ENCODE results near the gene BMP8B. TPM values are rescaled to one million over a fixed set of nuclear protein-coding genes. Genes with fewer than 3 reads are reported as not detected.

Gene BMP8B
- total RNA-seq, 3 donors from 2014 or later (not counting 1 experiment from before 2014, with no cell fraction given): 2.8 to 4.3 (median 3.6) TPM

DNA sequence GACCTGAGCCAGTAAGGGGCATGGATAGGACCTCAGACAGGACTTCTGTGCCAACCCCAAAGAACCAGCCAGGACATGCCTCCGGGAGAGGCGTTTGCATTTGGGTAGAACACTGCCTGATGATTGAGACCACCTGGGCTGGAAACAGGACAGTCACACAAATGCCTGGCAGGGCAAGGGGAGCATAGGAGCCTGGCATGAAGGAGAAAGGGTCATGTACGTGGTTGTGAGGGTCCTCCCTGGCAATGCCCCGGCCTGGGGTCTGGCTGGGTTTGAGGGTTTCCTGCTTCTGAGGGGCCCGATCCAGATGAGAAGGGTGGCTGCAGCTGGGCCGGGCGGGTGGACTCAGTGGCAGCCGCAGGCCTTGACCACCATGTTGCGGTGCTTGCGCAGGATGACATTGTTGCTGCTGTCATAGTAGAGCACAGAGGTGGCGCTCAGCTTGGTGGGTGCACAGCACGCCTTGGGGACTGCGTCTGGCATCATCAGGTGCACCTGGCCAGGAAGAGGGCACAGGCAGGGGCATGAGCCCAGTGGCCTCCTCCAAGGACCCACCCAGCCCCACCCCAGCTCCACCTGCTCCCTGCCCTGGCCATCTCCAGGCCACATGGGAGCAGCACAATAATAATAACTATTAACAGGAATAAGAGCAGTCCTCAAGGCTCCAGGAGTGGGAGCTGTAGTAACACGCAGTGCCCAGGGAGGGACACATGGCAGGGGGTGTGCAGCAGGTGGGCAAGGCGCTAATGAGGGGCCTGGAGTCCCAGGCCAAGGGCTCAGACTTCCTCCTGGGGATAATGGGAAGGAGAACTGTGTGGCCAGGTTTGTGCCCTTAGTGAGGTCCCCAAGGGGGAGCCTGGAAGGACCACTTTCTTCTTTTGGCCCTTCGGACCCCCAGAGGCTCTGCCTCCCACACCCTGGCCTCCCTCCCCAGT, 28.3 kb downstream of the BMP8B start:
- peaks cover 5% of the 10 kb centered on the region for H3K36me3 Mint-ChIP-seq
- TF ChIP-seq, protein P1, sequence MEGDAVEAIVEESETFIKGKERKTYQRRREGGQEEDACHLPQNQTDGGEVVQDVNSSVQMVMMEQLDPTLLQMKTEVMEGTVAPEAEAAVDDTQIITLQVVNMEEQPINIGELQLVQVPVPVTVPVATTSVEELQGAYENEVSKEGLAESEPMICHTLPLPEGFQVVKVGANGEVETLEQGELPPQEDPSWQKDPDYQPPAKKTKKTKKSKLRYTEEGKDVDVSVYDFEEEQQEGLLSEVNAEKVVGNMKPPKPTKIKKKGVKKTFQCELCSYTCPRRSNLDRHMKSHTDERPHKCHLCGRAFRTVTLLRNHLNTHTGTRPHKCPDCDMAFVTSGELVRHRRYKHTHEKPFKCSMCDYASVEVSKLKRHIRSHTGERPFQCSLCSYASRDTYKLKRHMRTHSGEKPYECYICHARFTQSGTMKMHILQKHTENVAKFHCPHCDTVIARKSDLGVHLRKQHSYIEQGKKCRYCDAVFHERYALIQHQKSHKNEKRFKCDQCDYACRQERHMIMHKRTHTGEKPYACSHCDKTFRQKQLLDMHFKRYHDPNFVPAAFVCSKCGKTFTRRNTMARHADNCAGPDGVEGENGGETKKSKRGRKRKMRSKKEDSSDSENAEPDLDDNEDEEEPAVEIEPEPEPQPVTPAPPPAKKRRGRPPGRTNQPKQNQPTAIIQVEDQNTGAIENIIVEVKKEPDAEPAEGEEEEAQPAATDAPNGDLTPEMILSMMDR (IDR thresholded peaks at IDR 0.05): no peak
- Histone ChIP-seq H3K27ac (ENCODE audit: low read length) (no peak overlapping the region), H3K27me3 (ENCODE audit: control insufficient read depth, insufficient read depth, low read length) (no peaks in the 10 kb centered on the region), H3K4me3 (ENCODE audit: low read length) (no peak overlapping the region), H3K9me3 (ENCODE audit: control insufficient read depth, insufficient read depth, low read length) (no peaks in the 10 kb centered on the region), H3K4me1 (ENCODE audit: control insufficient read depth, insufficient read depth, low read length) (no peaks in the 10 kb centered on the region), H3K36me3 (ENCODE audit: control insufficient read depth, insufficient read depth, low read length) (peaks cover 25% of the 10 kb centered on the region)
- ATAC-seq: no peak
- H3K9me3 Mint-ChIP-seq: no peaks in the 10 kb centered on the region
- intact Hi-C loops (cut with micrococcal nuclease): no loop called here
- H3K4me3 Mint-ChIP-seq: no peak overlapping the region
- DNase-seq: no peak
- H3K27ac Mint-ChIP-seq: no peak overlapping the region
- no peaks in the 10 kb centered on the region for H3K27me3 Mint-ChIP-seq (ENCODE audit: low read depth in 2 of 2)
- peaks cover 4% of the 10 kb centered on the region in 2 donors for H3K4me1 Mint-ChIP-seq
- 96% methylated on average over 16 of the region's 16 CpGs for WGBS (ENCODE audit: insufficient coverage)

DNA sequence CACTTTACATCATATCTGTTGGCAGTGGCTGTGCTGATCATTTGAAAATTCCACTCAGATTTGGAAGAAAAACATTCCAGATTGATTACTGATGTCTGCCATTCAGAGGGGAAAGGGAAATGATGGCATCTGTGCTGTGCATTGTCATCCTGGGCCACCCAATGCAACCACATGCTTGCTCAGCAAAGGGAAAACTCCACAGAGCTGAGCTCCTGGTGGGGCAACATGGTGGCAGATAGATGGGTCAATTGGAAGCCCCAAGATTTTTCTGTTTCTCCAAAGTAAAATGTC, 29.3 kb downstream of the BMP8B start:
- Mint-ChIP-seq H3K36me3 (peaks cover 5% of the 10 kb centered on the region), H3K4me3 (no peak overlapping the region), H3K27ac (no peak overlapping the region), H3K27me3 (ENCODE audit: low read depth in 2 of 2) (no peaks in the 10 kb centered on the region), H3K4me1 (peaks cover 4% of the 10 kb centered on the region in 2 donors), H3K9me3 (no peaks in the 10 kb centered on the region)
- H3K27me3 ChIP-seq (ENCODE audit: control insufficient read depth, insufficient read depth, low read length): no peaks in the 10 kb centered on the region
- peaks cover 35% of the 10 kb centered on the region for H3K36me3 ChIP-seq (ENCODE audit: control insufficient read depth, insufficient read depth, low read length)
- no peaks in the 10 kb centered on the region for H3K4me1 ChIP-seq (ENCODE audit: control insufficient read depth, insufficient read depth, low read length)
- H3K4me3 ChIP-seq (ENCODE audit: low read length): no peak overlapping the region
- intact Hi-C loops (cut with micrococcal nuclease): no loop called here
- H3K27ac ChIP-seq (ENCODE audit: low read length): no peak overlapping the region
- DNase-seq: no peak
- no peak for ATAC-seq
- no peaks in the 10 kb centered on the region for H3K9me3 ChIP-seq (ENCODE audit: control insufficient read depth, insufficient read depth, low read length)
- TF ChIP-seq, protein P1 (IDR thresholded peaks at IDR 0.05): no peak

DNA sequence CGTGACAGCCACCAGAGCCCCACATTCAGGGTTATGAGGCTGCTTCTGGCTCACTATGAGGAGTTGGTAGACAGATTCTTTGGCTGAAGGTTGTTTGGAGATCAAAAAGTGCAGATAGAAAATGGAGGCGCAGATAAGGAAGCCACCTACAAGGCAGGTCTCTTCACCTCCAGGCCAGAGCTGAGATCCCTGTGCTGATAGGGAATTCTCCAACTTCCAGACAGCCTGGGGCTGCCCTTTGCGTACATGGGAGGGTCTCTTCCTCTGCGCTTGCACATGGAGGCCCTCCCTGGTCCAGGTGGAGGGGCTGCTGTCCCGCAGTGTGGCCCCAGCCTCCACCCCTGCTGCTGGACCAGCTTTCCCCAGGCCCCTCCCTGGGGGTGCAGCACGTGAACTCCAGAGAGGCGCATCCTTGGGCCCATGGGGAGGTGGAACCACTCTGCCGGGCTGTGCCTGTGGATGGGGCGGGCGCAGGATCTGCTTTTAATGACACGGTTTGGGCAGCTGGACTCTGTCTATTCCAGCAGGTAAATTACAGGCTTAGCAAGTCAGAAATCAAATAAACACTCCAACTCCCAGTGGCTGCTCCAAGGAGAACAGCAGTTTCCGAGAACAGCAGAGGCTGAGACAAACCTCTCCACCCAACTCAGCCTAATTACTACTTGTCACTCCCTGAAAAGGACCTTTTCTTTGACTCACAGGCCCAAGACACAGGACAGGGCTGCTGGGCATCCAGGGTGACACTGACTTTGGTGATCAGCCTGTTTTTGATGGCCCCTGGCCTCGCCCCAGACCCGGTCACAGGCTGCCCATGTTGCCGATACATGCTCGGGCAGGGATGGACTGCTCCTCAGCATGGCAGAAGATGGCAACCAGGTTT, 29.9 kb downstream of the BMP8B start:
- H3K4me1 Mint-ChIP-seq: peaks cover 4% of the 10 kb centered on the region in 2 donors
- intact Hi-C loops (cut with micrococcal nuclease): no loop called here
- H3K27ac Mint-ChIP-seq: no peak overlapping the region
- Histone ChIP-seq H3K4me3 (ENCODE audit: low read length) (no peak overlapping the region), H3K4me1 (ENCODE audit: control insufficient read depth, insufficient read depth, low read length) (no peaks in the 10 kb centered on the region), H3K27me3 (ENCODE audit: control insufficient read depth, insufficient read depth, low read length) (no peaks in the 10 kb centered on the region), H3K9me3 (ENCODE audit: control insufficient read depth, insufficient read depth, low read length) (no peaks in the 10 kb centered on the region), H3K27ac (ENCODE audit: low read length) (no peak overlapping the region), H3K36me3 (ENCODE audit: control insufficient read depth, insufficient read depth, low read length) (peaks cover 41% of the 10 kb centered on the region)
- DNase-seq (no peak), ATAC-seq (no peak)
- 97% methylated on average over 16 of the region's 16 CpGs for WGBS (ENCODE audit: insufficient coverage)
- H3K9me3 Mint-ChIP-seq: no peaks in the 10 kb centered on the region
- no peak overlapping the region for H3K4me3 Mint-ChIP-seq
- TF ChIP-seq, protein P1 (IDR thresholded peaks at IDR 0.05): no peak
- H3K36me3 Mint-ChIP-seq: peaks cover 9% of the 10 kb centered on the region
- no peaks in the 10 kb centered on the region for H3K27me3 Mint-ChIP-seq (ENCODE audit: low read depth in 2 of 2)

Data from natural killer cell (primary cell).